Astrocyte (in vitro differentiated cells and primary cell): Measurements from ENCODE around the gene MTMR1. TPM values are rescaled to one million over a fixed set of nuclear protein-coding genes. Genes with fewer than 3 reads are reported as not detected.

Experiments used
- DNase-seq: peaks from one replicate; pipeline ENCODE4 v3.0.0-alpha.2; 2010; ENCODE audit warnings: low read depth
- FAIRE-seq: peaks from 2 replicates; lab custom pipeline; 2011; peaks lifted over from hg19 to GRCh38; lab: Jason Lieb, UNC
- H2AFZ ChIP-seq: 2 replicates; pipeline ENCODE4 v1.6.0; 2012; ENCODE audit warnings: low read depth, low read length, inconsistent platforms
- H3K27ac ChIP-seq: 2 replicates; pipeline ENCODE4 v1.5.1; 2011; ENCODE audit warnings: low read depth, low read length, inconsistent platforms
- H3K27me3 ChIP-seq: 2 replicates; pipeline ENCODE4 v1.6.0; 2011; ENCODE audit warnings: low read length, inconsistent platforms; ENCODE audit not compliant: insufficient read depth
- H3K36me3 ChIP-seq: 2 replicates; pipeline ENCODE4 v1.5.1; 2011; ENCODE audit warnings: low read length, inconsistent platforms; ENCODE audit not compliant: insufficient read depth
- H3K4me1 ChIP-seq: 2 replicates; pipeline ENCODE4 v1.5.1; 2011; ENCODE audit warnings: low read length, inconsistent platforms; ENCODE audit not compliant: insufficient read depth
- H3K4me2 ChIP-seq: 2 replicates; pipeline ENCODE4 v1.6.0; 2012; ENCODE audit warnings: low read length, inconsistent platforms
- H3K4me3 ChIP-seq: 2 replicates; pipeline ENCODE4 v1.5.1; 2011; ENCODE audit warnings: low read depth, mild to moderate bottlenecking, low read length, inconsistent platforms; ENCODE audit not compliant: insufficient read depth
- H3K79me2 ChIP-seq: 2 replicates; pipeline ENCODE4 v1.6.0; 2012; ENCODE audit warnings: mild to moderate bottlenecking, low read length, inconsistent platforms; ENCODE audit not compliant: insufficient read depth
- H3K9ac ChIP-seq: 2 replicates; pipeline ENCODE4 v1.6.0; 2012; ENCODE audit warnings: mild to moderate bottlenecking, low read length, inconsistent platforms
- H3K9me3 ChIP-seq: 2 replicates; pipeline ENCODE4 v1.5.1; 2012; ENCODE audit warnings: low read depth, mild to moderate bottlenecking, low read length, inconsistent platforms; ENCODE audit not compliant: insufficient read depth
- H4K20me1 ChIP-seq: 2 replicates; pipeline ENCODE4 v1.6.0; 2012; ENCODE audit warnings: low read length, inconsistent platforms; ENCODE audit not compliant: insufficient read depth
- H3K27ac Mint-ChIP-seq: one replicate; pipeline ENCODE4 v1.8.0; 2021; ENCODE audit warnings: mild to moderate bottlenecking, mixed read lengths; ENCODE audit not compliant: unreplicated experiment
- H3K27me3 Mint-ChIP-seq: one replicate; pipeline ENCODE4 v1.8.0; 2021; ENCODE audit warnings: low read depth, mixed read lengths; ENCODE audit not compliant: unreplicated experiment
- H3K36me3 Mint-ChIP-seq: one replicate; pipeline ENCODE4 v1.8.0; 2021; ENCODE audit warnings: low read depth, mixed read lengths; ENCODE audit not compliant: unreplicated experiment
- H3K4me1 Mint-ChIP-seq: one replicate; pipeline ENCODE4 v1.8.0; 2021; ENCODE audit warnings: low read depth, mixed read lengths; ENCODE audit not compliant: unreplicated experiment
- H3K4me3 Mint-ChIP-seq: one replicate; pipeline ENCODE4 v1.8.0; 2021; ENCODE audit warnings: mild to moderate bottlenecking, moderate library complexity, mixed read lengths; ENCODE audit not compliant: unreplicated experiment
- H3K9me3 Mint-ChIP-seq: one replicate; pipeline ENCODE4 v1.8.0; 2021; ENCODE audit warnings: mild to moderate bottlenecking, mixed read lengths; ENCODE audit not compliant: unreplicated experiment
- EZH2 ChIP-seq: IDR thresholded peaks from 2 replicates; pipeline ENCODE4 v1.6.1; 2012; ENCODE audit warnings: mild to moderate bottlenecking, low read length, inconsistent platforms; ENCODE audit not compliant: insufficient read depth
- total RNA-seq: library from RNA; stranded (reverse); gene quantifications from 2 replicates; pipeline ENCODE4 v1.2.1, GENCODE V29; 2021
- TF ChIP-seq, protein P1 (sequence below): IDR thresholded peaks from 2 replicates; pipeline ENCODE4 v1.5.1; 2011; ENCODE audit warnings: low read depth, mild to moderate bottlenecking, inconsistent platforms, low read length, moderate library complexity; ENCODE audit not compliant: insufficient read depth

MTMR1 gene
- total RNA-seq, 1 donor from 2014 or later, result 18.6 TPM

DNA sequence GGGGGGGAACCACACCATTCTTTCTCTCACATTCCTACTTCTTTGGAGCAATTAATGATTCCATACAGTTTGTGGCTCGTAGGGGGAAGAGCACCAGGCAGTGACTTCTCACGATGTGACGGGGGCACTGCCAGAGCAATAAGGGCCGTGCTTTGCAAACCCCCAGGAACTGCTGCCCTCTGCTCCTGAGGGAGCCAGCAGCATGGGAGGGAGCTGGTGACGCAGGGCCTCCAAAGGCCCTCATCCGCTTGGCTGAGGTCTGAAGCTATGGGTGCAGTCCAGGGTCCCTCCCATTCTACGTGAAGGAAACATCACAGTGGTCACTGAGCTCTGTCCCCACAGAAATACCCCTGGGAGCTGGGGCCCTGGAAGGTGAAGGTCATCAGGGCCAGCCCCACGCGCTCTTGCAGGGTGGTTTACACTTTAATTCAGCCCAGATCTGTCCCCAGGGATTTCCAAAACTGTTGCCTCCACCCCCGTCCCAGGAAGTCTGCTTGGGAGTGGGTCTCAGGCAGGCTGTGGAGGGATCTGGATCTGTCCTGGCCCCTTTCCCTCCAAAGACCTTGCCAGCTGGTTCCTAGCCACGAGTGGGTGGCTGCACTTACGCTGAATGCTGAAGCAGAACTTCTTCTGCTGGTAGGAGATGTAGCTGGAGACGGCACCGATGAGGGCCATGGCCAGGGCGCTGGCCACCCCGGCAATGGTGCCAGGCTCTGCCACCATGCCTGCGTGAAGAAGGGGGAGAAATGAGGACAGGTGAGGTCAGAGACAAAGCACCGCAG is 82.6 kb downstream of the MTMR1 start:
- H3K4me1 Mint-ChIP-seq, result no peaks in the 10 kb centered on the region
- no peaks in the 10 kb centered on the region for H3K9me3 Mint-ChIP-seq
- no peak overlapping the region for H3K27ac ChIP-seq

DNA sequence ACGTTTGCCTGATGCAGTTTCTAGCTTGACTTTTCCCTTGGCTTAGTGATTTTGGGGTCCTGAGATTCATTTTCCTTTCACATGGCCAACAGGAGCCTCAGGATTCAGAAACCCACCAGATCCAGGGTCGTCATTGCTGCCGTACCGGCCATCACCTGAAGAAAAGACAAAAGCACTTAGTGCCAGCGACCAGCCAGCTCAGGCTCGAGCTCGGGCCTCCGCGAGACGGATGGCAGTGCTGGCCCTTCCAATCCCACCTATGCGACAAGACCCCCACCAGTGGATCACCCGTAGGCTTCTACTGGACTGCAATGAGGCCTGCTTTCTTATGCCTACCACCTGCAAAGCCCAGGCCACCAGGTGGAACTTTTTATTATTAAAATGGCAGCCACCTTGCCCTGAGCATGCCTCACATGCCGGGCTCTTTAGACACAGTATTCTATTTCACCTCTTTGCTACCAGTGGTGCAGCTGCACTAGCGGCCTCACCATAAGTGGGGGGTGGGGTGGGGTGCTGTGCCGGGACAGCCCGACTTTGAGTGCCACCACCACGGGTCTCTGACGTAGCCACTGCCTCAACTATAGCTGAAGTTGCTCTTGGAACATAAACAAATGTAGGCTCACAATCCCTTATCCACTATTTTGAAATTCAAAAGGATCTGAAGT is 84.3 kb downstream of the MTMR1 start:
- H3K4me2 ChIP-seq, result no peak overlapping the region
- no peak overlapping the region for H3K27ac ChIP-seq
- H3K4me3 Mint-ChIP-seq, result no peak overlapping the region
- TF ChIP-seq, protein P1, sequence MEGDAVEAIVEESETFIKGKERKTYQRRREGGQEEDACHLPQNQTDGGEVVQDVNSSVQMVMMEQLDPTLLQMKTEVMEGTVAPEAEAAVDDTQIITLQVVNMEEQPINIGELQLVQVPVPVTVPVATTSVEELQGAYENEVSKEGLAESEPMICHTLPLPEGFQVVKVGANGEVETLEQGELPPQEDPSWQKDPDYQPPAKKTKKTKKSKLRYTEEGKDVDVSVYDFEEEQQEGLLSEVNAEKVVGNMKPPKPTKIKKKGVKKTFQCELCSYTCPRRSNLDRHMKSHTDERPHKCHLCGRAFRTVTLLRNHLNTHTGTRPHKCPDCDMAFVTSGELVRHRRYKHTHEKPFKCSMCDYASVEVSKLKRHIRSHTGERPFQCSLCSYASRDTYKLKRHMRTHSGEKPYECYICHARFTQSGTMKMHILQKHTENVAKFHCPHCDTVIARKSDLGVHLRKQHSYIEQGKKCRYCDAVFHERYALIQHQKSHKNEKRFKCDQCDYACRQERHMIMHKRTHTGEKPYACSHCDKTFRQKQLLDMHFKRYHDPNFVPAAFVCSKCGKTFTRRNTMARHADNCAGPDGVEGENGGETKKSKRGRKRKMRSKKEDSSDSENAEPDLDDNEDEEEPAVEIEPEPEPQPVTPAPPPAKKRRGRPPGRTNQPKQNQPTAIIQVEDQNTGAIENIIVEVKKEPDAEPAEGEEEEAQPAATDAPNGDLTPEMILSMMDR, result no peak
- TF ChIP-seq EZH2, result no peak
- no peak overlapping the region for H3K9ac ChIP-seq
- no peaks in the 10 kb centered on the region for H3K9me3 Mint-ChIP-seq
- no peaks in the 10 kb centered on the region for H3K4me1 ChIP-seq
- H3K27me3 Mint-ChIP-seq, result no peaks in the 10 kb centered on the region
- FAIRE-seq, result no peak
- H3K4me1 Mint-ChIP-seq, result no peaks in the 10 kb centered on the region
- H3K79me2 ChIP-seq, result no peaks in the 10 kb centered on the region
- H3K27ac Mint-ChIP-seq, result no peak overlapping the region
- H3K27me3 ChIP-seq, result no peaks in the 10 kb centered on the region
- DNase-seq, result no peak
- H4K20me1 ChIP-seq, result no peaks in the 10 kb centered on the region
- peaks cover 6% of the 10 kb centered on the region for H3K36me3 Mint-ChIP-seq
- no peaks in the 10 kb centered on the region for H3K36me3 ChIP-seq
- no peak overlapping the region for H3K4me3 ChIP-seq
- H2AFZ ChIP-seq, result no peak overlapping the region
- no peaks in the 10 kb centered on the region for H3K9me3 ChIP-seq

More for the DNA sequence above, 82.6 kb downstream of the MTMR1 start:
- Mint-ChIP-seq H3K36me3 (peaks cover 6% of the 10 kb centered on the region), H3K27ac (no peak overlapping the region), H3K27me3 (no peaks in the 10 kb centered on the region), H3K4me3 (no peak overlapping the region)
- H3K9ac ChIP-seq, result no peak overlapping the region
- no peaks in the 10 kb centered on the region for H4K20me1 ChIP-seq
- no peaks in the 10 kb centered on the region for H3K9me3 ChIP-seq
- no peaks in the 10 kb centered on the region for H3K27me3 ChIP-seq
- no peaks in the 10 kb centered on the region for H3K79me2 ChIP-seq
- no peak overlapping the region for H3K4me2 ChIP-seq
- H2AFZ ChIP-seq, result no peak overlapping the region
- DNase-seq (no peak), FAIRE-seq (no peak)
- no peaks in the 10 kb centered on the region for H3K4me1 ChIP-seq
- TF ChIP-seq, protein P1, result no peak
- no peak for TF ChIP-seq EZH2
- H3K36me3 ChIP-seq, result no peaks in the 10 kb centered on the region
- no peak overlapping the region for H3K4me3 ChIP-seq
